SU-DHL-6 (cell line): Measurements from ENCODE around the gene ZFX.

ENCODE experiments used
- H2AFZ ChIP-seq: fragments of 200-600 bp; sonication (generic); 2 replicates; pipeline ENCODE4 v1.6.1; 2014; ENCODE audit warnings: low read depth, mild to moderate bottlenecking, moderate library complexity, mixed read lengths, antibody characterized with exemption, low read length; ENCODE audit not compliant: severe bottlenecking
- H3F3A ChIP-seq: fragments of 200-600 bp; shearing (Covaris generic); 2 replicates; pipeline ENCODE4 v1.6.0; 2016; ENCODE audit warnings: antibody characterized with exemption, mild to moderate bottlenecking; ENCODE audit not compliant: insufficient read depth
- H3K27ac ChIP-seq: fragments of 200-600 bp; sonication (generic); 2 replicates; pipeline ENCODE4 v1.5.1; 2016; ENCODE audit warnings: low read depth, mild to moderate bottlenecking, low read length, moderate library complexity, mixed read lengths
- H3K27me3 ChIP-seq: fragments of 200-600 bp; sonication (generic), shearing (Covaris generic); 2 replicates; pipeline ENCODE4 v1.6.0; 2014; ENCODE audit warnings: mild to moderate bottlenecking, low read length
- H3K36me3 ChIP-seq: fragments of 200-600 bp; sonication (generic); 2 replicates; pipeline ENCODE4 v1.6.1; 2014; ENCODE audit warnings: mild to moderate bottlenecking, low read length, mixed read lengths
- H3K4me2 ChIP-seq: fragments of 300-600, 200-600 bp; shearing (Covaris generic), sonication (generic); 2 replicates; pipeline ENCODE4 v1.6.0; 2014; ENCODE audit warnings: low read length, low read depth, mild to moderate bottlenecking; ENCODE audit not compliant: poor library complexity, severe bottlenecking
- H3K4me3 ChIP-seq: fragments of 200-600 bp; sonication (generic); 2 replicates; pipeline ENCODE4 v1.5.1; 2014; ENCODE audit warnings: antibody characterized with exemption, low read length, mild to moderate bottlenecking, mixed read lengths; ENCODE audit not compliant: insufficient read depth, poor library complexity, severe bottlenecking
- H3K79me2 ChIP-seq: fragments of 200-600 bp; sonication (generic); 2 replicates; pipeline ENCODE4 v1.6.1; 2014; ENCODE audit warnings: mild to moderate bottlenecking, low read length, moderate library complexity; ENCODE audit not compliant: insufficient read depth
- H3K9ac ChIP-seq: fragments of 200-600 bp; sonication (generic); 2 replicates; pipeline ENCODE4 v1.7.0; 2014; ENCODE audit warnings: mild to moderate bottlenecking, low read length
- H3K9me2 ChIP-seq: fragments of 200-600 bp; sonication (generic); replicated peaks from 2 replicates; pipeline ENCODE4 v1.6.1; 2014; ENCODE audit warnings: low read length; ENCODE audit not compliant: insufficient read depth
- H3K9me3 ChIP-seq: fragments of 200-600 bp; sonication (generic); 2 replicates; pipeline ENCODE4 v1.6.1; 2014; ENCODE audit warnings: low read length, mixed read lengths; ENCODE audit not compliant: insufficient read depth
- H4K20me1 ChIP-seq: fragments of 200-600 bp; sonication (generic); 2 replicates; pipeline ENCODE4 v1.6.1; 2014; ENCODE audit warnings: low read depth, mild to moderate bottlenecking, antibody characterized with exemption, low read length, moderate library complexity, mixed read lengths
- CTCF ChIP-seq: fragments of 200-600 bp; sonication (generic); IDR thresholded peaks from one replicate; pipeline ENCODE4 v1.5.1; 2017; ENCODE audit warnings: antibody characterized with exemption, mild to moderate bottlenecking, low read length, moderate library complexity; ENCODE audit not compliant: insufficient read depth, poor library complexity, severe bottlenecking
- EZH2phosphoT487 ChIP-seq: fragments of 200-600 bp; sonication (generic), shearing (Covaris generic); conservative IDR thresholded peaks from 2 replicates; pipeline ENCODE4 v1.6.1; 2018; ENCODE audit warnings: mild to moderate bottlenecking, antibody characterized with exemption, low read length, moderate library complexity, mixed read lengths

The ZFX gene

GRCh38 chrX:24148535-24149350 is 786 bp upstream of the ZFX start:
- H3K27me3 ChIP-seq: no peaks in the 10 kb centered on the region
- H3K27ac ChIP-seq: peak overlapping the region; percentile 84
- H3K9me3 ChIP-seq: no peaks in the 10 kb centered on the region
- peaks cover 3% of the 10 kb centered on the region; the same call in 1 of the 2 replicates for H4K20me1 ChIP-seq
- peaks cover 34% of the 10 kb centered on the region for H3K79me2 ChIP-seq
- H3K36me3 ChIP-seq: no peaks in the 10 kb centered on the region
- TF ChIP-seq CTCF (no peak), EZH2phosphoT487 (no peak)
- H3K9me2 ChIP-seq: no peaks in the 10 kb centered on the region
- H3F3A ChIP-seq: peaks cover 10% of the 10 kb centered on the region; the same call in 1 of the 2 replicates
- H3K4me3 ChIP-seq: peak overlapping the region; percentile 55
- H3K9ac ChIP-seq: peak overlapping the region; percentile 78
- peak overlapping the region; percentile 74 for H2AFZ ChIP-seq
- peak overlapping the region; percentile 74 for H3K4me2 ChIP-seq

- Histone ChIP-seq H3K4me2 (peak overlapping the region; percentile 95), H3K36me3 (no peaks in the 10 kb centered on the region), H3K27ac (peak overlapping the region; percentile 84), H2AFZ (no peak overlapping the region), H3K9me2 (no peaks in the 10 kb centered on the region), H3K79me2 (peaks cover 49% of the 10 kb centered on the region), H3K27me3 (no peaks in the 10 kb centered on the region), H3K4me3 (peak overlapping the region; percentile 82), H3K9ac (peak overlapping the region; percentile 78), H3F3A (peaks cover 10% of the 10 kb centered on the region; the same call in 1 of the 2 replicates), H3K9me3 (no peaks in the 10 kb centered on the region), H4K20me1 (peaks cover 3% of the 10 kb centered on the region; the same call in 1 of the 2 replicates)
- TF ChIP-seq CTCF (no peak), EZH2phosphoT487 (no peak)
Measured at GRCh38 chrX:24150051-24150790, 692 bp downstream of the ZFX start.

GRCh38 chrX:24150898-24151297 is 1.4 kb downstream of the ZFX start:
- Histone ChIP-seq H3K27ac (peak overlapping the region; percentile 84), H3K79me2 (peaks cover 56% of the 10 kb centered on the region)

More at GRCh38 chrX:24150898-24151297, 1.4 kb downstream of the ZFX start:
- peaks cover 3% of the 10 kb centered on the region; the same call in 1 of the 2 replicates for H4K20me1 ChIP-seq
- TF ChIP-seq CTCF (no peak), EZH2phosphoT487 (no peak)
- H3F3A ChIP-seq: peaks cover 10% of the 10 kb centered on the region; the same call in 1 of the 2 replicates
- no peak overlapping the region for H2AFZ ChIP-seq
- H3K9me3 ChIP-seq: no peaks in the 10 kb centered on the region
- peak overlapping the region; percentile 82 for H3K4me3 ChIP-seq
- H3K27me3 ChIP-seq: no peaks in the 10 kb centered on the region
- peak overlapping the region; percentile 78 for H3K9ac ChIP-seq
- no peaks in the 10 kb centered on the region for H3K9me2 ChIP-seq
- H3K36me3 ChIP-seq: 0 out of 2 replicates have a peak, but pooled peaks cover 3% of the 10 kb centered on the region
- H3K4me2 ChIP-seq: peak overlapping the region; percentile 95
